ENCODE results near the gene LSM11. TPM values are rescaled to one million over a fixed set of nuclear protein-coding genes. Genes with fewer than 3 reads are reported as not detected.

LSM11 gene
- polyA plus RNA-seq, 1 experiment: 2.4 TPM

DNA sequence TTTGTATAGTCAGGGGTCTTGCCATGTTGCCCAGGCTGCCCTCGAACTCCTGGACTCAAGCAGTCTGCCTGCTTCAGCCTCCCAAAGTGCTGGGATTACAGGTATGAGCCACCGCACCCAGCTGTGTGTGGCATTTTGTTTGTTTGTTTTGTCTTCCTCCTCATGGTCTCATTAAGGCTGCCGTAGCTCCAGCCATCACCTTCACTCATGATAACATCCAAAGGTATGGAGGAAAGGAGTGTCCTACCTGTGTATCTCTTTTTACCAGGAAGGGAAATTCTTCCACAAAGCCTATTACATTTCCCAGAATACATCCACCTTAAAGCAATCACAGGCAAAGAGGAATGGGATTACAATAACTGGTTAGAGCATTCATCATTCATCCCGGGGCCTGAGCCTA lies 27.2 kb downstream of the LSM11 start:
- ChIA-PET POLR2A (no interaction called here), CTCF (interaction anchor here (1.2 kb wide), 1 partner anchor 27 kb away, joined by 5 read pairs; the partner anchor contains the start of gene LSM11)

DNA sequence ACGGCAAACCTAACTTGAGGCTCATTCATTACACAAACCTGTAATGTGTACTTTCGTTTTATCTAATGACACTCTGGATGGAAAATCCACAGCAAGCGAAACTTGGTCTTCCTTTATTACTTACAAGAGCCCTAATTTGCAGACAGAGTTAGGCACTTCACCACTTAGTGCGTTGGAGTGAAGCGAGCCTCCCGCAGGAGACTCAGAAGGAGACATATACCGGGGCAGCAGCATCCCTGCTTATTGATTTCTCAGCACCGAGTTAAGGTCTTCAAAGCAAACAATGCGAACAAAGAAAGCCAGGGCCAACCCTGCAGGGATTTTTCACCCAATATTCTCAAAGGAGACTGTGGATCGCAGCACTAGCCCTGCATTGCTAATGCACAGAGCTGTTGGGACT lies 28.6 kb downstream of the LSM11 start:
- DNase-seq (ENCODE audit: low read depth): no peak
- H3K4me3 ChIP-seq (ENCODE audit: low read depth, low read length): no peak overlapping the region
- ChIA-PET CTCF (no interaction called here), POLR2A (no interaction called here)
- no peaks in the 10 kb centered on the region for H3K36me3 ChIP-seq (ENCODE audit: control insufficient read depth, insufficient read depth, low read length)
- H3K27me3 ChIP-seq (ENCODE audit: control insufficient read depth, insufficient read depth, low read length): no peaks in the 10 kb centered on the region; the same call in 1 of the 2 replicates
- TF ChIP-seq, protein P1, sequence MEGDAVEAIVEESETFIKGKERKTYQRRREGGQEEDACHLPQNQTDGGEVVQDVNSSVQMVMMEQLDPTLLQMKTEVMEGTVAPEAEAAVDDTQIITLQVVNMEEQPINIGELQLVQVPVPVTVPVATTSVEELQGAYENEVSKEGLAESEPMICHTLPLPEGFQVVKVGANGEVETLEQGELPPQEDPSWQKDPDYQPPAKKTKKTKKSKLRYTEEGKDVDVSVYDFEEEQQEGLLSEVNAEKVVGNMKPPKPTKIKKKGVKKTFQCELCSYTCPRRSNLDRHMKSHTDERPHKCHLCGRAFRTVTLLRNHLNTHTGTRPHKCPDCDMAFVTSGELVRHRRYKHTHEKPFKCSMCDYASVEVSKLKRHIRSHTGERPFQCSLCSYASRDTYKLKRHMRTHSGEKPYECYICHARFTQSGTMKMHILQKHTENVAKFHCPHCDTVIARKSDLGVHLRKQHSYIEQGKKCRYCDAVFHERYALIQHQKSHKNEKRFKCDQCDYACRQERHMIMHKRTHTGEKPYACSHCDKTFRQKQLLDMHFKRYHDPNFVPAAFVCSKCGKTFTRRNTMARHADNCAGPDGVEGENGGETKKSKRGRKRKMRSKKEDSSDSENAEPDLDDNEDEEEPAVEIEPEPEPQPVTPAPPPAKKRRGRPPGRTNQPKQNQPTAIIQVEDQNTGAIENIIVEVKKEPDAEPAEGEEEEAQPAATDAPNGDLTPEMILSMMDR (IDR thresholded peaks at IDR 0.05; ENCODE audit: insufficient read depth, low read depth, low read length): no peak

More for the DNA sequence above, 27.2 kb downstream of the LSM11 start:
- Histone ChIP-seq H3K36me3 (ENCODE audit: control insufficient read depth, insufficient read depth, low read length) (no peaks in the 10 kb centered on the region), H3K27me3 (ENCODE audit: control insufficient read depth, insufficient read depth, low read length) (no peaks in the 10 kb centered on the region; the same call in 1 of the 2 replicates), H3K4me3 (ENCODE audit: low read depth, low read length) (no peak overlapping the region)
- no peak for DNase-seq (ENCODE audit: low read depth)
- TF ChIP-seq, protein P1 (IDR thresholded peaks at IDR 0.05; ENCODE audit: insufficient read depth, low read depth, low read length): no peak

DNA sequence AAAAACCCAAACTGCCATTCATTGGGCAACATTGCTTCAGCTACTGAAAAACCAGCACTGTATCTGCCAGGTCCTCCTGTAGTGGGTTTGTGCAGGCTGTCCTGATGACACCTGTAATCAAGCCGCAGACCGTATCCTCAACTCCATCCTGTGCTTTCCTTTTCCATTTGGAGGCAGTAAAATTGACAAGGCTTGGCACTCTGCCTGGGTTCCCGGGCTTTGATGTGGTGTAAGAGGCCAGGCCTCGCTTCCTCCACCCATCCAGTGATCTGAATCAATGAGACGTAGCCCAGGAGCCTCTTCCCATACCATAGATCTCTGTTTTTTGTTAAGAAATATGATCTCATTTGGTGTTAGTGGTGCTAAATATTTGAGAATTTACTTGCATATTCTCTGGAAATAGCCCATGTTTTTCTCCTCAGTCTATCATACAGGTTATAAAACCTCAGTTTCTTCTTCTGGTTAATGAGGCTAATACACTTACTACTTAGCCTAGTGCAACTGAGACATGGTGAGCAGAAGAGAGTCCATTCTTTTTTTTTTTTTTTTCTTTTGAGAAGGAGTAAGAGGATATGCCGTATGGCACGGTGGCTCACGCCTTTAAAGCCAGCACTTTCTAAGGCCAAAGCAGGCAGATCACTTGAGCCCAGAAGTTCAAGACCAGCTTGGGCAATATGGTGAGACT lies 34.8 kb downstream of the LSM11 start:
- TF ChIP-seq, protein P1 (IDR thresholded peaks at IDR 0.05; ENCODE audit: insufficient read depth, low read depth, low read length): no peak
- Histone ChIP-seq H3K36me3 (ENCODE audit: control insufficient read depth, insufficient read depth, low read length) (no peaks in the 10 kb centered on the region), H3K27me3 (ENCODE audit: control insufficient read depth, insufficient read depth, low read length) (no peaks in the 10 kb centered on the region), H3K4me3 (ENCODE audit: low read depth, low read length) (no peak overlapping the region)
- CTCF ChIA-PET: interaction anchor here (1.3 to 2.0 kb wide), 2 partner anchors 10 to 15 kb away, joined by 3 to 11 read pairs; no protein-coding TSS in a partner anchor
- POLR2A ChIA-PET: no interaction called here
- peak; percentile 4 for DNase-seq (ENCODE audit: low read depth)

DNA sequence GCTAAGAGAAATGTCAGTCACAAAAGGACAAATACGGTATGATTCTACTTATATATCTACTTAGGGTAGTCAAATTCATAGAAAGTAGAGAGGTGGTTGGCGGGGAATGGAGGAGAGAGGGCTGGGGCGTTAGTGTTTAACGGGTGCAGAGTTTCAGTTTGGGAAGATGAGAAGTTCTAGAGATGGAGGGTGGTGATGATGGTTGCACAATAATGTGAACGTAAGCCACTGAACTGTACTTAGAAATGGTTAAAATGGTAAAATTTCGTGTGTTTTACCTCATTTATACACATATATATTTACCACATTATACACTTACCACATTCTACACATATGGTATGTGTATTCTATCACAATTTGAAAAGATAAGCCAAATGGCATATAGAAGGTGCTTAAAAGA lies 35.7 kb downstream of the LSM11 start:
- no peak overlapping the region for H3K4me3 ChIP-seq (ENCODE audit: low read depth, low read length)
- no peaks in the 10 kb centered on the region for H3K27me3 ChIP-seq (ENCODE audit: control insufficient read depth, insufficient read depth, low read length)
- no peak for DNase-seq (ENCODE audit: low read depth)
- ChIA-PET POLR2A (no interaction called here), CTCF (no interaction called here)
- TF ChIP-seq, protein P1 (IDR thresholded peaks at IDR 0.05; ENCODE audit: insufficient read depth, low read depth, low read length): no peak
- no peaks in the 10 kb centered on the region; the same call in 1 of the 2 replicates for H3K36me3 ChIP-seq (ENCODE audit: control insufficient read depth, insufficient read depth, low read length)

DNA sequence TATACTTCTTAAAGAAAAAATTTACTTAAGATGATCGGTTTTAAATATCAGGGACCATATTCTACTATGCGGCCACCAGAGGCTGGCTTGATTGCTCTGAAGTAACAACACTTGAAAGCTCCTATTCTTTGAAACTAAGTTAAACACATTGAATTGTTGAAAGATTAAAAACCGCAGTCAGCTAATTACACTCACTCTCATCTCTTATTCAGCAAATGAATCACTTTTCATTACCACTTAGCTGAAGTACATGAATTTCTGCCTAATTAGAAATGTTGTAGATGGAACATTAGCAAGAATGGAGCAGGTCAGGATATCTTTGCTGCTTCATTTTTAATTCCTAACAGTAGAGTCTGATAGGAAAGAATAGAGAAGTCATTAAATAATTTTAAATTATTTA lies 42.3 kb downstream of the LSM11 start:
- no peak for DNase-seq (ENCODE audit: low read depth)
- Histone ChIP-seq H3K4me3 (ENCODE audit: low read depth, low read length) (no peak overlapping the region), H3K36me3 (ENCODE audit: control insufficient read depth, insufficient read depth, low read length) (peaks cover 6% of the 10 kb centered on the region), H3K27me3 (ENCODE audit: control insufficient read depth, insufficient read depth, low read length) (no peaks in the 10 kb centered on the region)
- POLR2A ChIA-PET: no interaction called here
- CTCF ChIA-PET: no interaction called here
- TF ChIP-seq, protein P1 (IDR thresholded peaks at IDR 0.05; ENCODE audit: insufficient read depth, low read depth, low read length): no peak

Data from BJ (cell line).